ENCODE measurements around the gene TTC34.
"Not testable (repeated sequence)": the region's sequence is repeated elsewhere in the genome, so short reads cannot be mapped to it uniquely, and the experiment has no call there.

Gene TTC34

DNA sequence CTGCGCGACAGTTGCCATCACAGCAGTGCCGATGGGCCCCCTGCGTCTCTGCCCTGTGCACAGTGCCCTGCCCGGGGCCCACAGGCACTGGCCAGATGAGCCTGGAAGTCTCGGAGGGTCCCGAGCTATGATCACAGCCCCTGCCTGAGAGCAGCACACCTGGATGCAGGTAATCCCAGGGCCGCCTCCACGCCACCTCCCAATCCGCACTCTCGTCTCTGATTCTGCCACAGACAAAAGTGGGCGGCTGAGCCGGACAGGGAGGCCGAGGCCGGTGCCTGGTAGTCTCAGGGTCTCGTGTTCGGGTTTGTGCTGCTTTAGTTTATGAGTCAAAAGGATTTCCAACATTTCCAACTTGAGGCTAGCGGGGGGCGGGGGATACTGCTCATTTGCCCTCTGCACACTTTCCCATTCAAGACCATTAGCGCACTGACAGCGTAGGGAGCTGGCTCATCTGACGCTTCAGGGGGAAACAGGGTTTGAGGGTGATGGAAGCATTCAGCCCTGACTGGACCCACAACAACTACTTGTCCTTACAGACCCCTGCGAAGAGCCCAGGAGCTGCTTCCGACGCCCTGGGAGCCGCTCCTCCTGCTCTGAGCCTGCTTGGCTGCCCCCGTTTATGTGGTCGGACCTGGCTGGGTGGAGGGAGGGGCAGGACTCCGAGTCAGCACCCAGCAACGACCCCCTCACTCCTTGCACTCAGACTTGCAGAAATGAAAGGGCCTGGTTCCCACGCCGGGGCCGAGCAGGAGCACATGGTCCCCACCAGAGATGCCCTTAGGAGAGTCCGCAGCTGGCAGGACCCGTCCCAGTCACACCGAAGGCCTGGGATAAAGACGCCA, 1.8 kb upstream of the TTC34 start:
- no peaks in the 10 kb centered on the region for H3K36me3 ChIP-seq (ENCODE audit: control insufficient read depth, insufficient read depth, low read length)
- no peak overlapping the region for H3K4me3 ChIP-seq (ENCODE audit: extremely low read depth, insufficient read depth, low read length, poor library complexity, severe bottlenecking)
- H3K9me3 ChIP-seq (ENCODE audit: control insufficient read depth, low read length), result peaks cover 28% of the 10 kb centered on the region
- no peak overlapping the region for H3K27ac ChIP-seq (ENCODE audit: low read depth, low read length, severe bottlenecking)
- 85 to 90% methylated on average over 27 to 30 of the region's 37 CpGs for WGBS, 2 experiments (ENCODE audit: insufficient coverage in 2 of 2)
- H3K4me1 ChIP-seq (ENCODE audit: control insufficient read depth, insufficient read depth, low read length, poor library complexity, severe bottlenecking), result no peaks in the 10 kb centered on the region

DNA sequence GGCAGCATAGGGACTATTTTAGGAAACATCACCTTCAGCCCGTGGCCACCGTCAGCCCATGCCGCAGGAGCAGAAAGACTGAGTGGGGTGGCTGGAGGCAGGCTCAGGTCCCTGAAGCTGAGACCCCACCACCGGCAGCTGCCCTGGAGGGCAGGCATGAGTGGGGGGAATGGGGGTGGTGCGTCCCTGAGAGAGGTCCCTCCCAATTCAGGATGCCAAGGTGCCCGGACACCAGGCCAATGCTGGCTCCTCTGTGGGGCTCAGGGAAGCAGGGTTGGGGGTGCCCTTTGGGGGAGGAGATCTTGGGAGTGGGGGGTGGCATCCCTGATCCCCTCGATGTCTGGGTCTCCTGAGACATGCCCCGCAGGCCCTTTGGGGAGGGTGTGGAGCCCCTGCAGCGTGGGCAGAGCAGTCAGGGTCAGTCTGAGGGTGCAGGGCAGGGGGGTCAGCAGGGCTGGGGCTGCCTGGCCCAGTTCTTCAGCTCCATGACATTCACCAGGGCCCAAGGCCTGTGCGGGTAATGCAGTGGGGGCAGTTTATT, 998 bp upstream of the TTC34 start:
- 84 to 89% methylated on average over 4 to 5 of the region's 10 CpGs for WGBS, 2 experiments (ENCODE audit: insufficient coverage in 2 of 2)
- H3K9me3 ChIP-seq (ENCODE audit: control insufficient read depth, low read length), result peaks cover 20% of the 10 kb centered on the region
- H3K27ac ChIP-seq (ENCODE audit: low read depth, low read length, severe bottlenecking), result no peak overlapping the region
- H3K4me3 ChIP-seq (ENCODE audit: extremely low read depth, insufficient read depth, low read length, poor library complexity, severe bottlenecking), result no peak overlapping the region
- no peaks in the 10 kb centered on the region for H3K4me1 ChIP-seq (ENCODE audit: control insufficient read depth, insufficient read depth, low read length, poor library complexity, severe bottlenecking)
- H3K36me3 ChIP-seq (ENCODE audit: control insufficient read depth, insufficient read depth, low read length), result no peaks in the 10 kb centered on the region

DNA sequence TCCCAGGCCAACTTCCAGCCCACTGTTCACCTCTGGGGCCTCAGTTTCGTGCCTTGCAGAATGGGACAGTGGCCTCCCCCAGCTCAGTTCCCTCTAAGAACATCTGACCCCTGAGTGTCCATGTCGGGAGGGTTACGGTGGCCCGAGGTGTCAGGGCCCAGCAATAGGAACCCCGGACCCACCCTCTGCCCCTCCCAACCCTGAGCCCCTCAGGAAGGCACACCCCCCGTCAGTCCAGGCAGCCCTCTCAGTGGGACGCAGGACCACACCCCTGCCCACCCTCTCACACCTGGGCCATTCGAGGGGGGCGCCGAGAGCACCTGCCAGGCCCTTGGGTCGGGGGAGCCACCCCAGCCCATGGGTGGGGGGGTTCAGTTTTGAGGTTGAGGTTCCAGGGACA, 447 bp downstream of the TTC34 start:
- Histone ChIP-seq H3K36me3 (ENCODE audit: control insufficient read depth, insufficient read depth, low read length) (no peaks in the 10 kb centered on the region), H3K9me3 (ENCODE audit: control insufficient read depth, low read length) (peaks cover 20% of the 10 kb centered on the region), H3K27ac (ENCODE audit: low read depth, low read length, severe bottlenecking) (no peak overlapping the region), H3K4me1 (ENCODE audit: control insufficient read depth, insufficient read depth, low read length, poor library complexity, severe bottlenecking) (no peaks in the 10 kb centered on the region), H3K4me3 (ENCODE audit: extremely low read depth, insufficient read depth, low read length, poor library complexity, severe bottlenecking) (no peak overlapping the region)
- 66 to 90% methylated on average over 3 to 4 of the region's 11 CpGs for WGBS, 2 experiments (ENCODE audit: insufficient coverage in 2 of 2)

GRCh38 chr1:2800664-2801045, 838 bp downstream of the TTC34 start:
- H3K36me3 ChIP-seq (ENCODE audit: control insufficient read depth, insufficient read depth, low read length), result no peaks in the 10 kb centered on the region
- H3K9me3 ChIP-seq (ENCODE audit: control insufficient read depth, low read length), result peaks cover 23% of the 10 kb centered on the region
- no peak overlapping the region for H3K27ac ChIP-seq (ENCODE audit: low read depth, low read length, severe bottlenecking)
- 80 to 81% methylated on average over 10 of the region's 12 CpGs for WGBS, 2 experiments (ENCODE audit: insufficient coverage in 2 of 2)
- H3K4me1 ChIP-seq (ENCODE audit: control insufficient read depth, insufficient read depth, low read length, poor library complexity, severe bottlenecking), result no peaks in the 10 kb centered on the region
- no peak overlapping the region for H3K4me3 ChIP-seq (ENCODE audit: extremely low read depth, insufficient read depth, low read length, poor library complexity, severe bottlenecking)

DNA sequence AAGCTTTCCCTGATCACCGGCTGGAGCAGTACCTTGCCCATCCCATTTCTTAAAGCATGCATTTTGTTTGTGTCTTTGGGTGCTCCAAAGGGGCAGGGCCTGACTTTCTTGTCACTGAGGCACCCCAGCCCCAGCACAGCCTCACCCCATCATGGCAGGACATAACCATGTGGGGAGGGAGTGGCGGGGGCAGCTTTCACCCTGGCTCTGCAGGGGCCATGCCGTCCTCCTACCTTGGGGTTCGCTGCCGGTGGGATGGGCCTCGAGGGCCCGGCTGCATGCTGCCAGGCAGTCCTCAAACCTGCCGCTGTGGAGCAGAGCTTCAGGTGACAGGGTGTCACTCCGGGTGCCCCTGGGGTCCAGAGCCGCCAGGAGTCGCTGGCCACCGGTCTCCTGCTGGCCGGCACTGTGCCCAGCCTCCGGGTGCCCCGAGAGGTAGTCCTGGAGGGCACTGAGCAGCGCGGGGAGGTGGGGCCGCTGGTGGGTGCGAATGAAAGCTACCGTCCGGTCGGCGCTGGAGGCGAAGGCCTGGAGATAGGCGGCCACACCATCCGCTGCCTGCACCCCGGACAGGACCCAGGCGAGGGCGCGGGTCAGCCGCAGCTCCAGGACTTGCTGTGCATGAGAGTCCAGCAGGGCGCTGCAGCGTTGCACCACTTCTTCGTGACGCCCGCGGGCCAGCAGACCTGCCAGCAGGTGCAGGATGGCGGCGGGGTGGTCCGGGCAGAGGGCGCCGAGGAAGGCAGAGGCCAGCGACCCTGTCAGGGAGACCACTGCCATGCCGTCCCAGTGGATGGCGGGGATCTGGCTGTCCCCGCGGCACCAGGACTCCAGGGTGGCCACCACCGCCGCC, 1.5 kb downstream of the TTC34 start:
- 90 to 91% methylated on average over 40 to 47 of the region's 49 CpGs for WGBS, 2 experiments (ENCODE audit: insufficient coverage in 2 of 2)
- Histone ChIP-seq H3K9me3 (ENCODE audit: control insufficient read depth, low read length) (peaks cover 29% of the 10 kb centered on the region), H3K4me3 (ENCODE audit: extremely low read depth, insufficient read depth, low read length, poor library complexity, severe bottlenecking) (no peak overlapping the region), H3K4me1 (ENCODE audit: control insufficient read depth, insufficient read depth, low read length, poor library complexity, severe bottlenecking) (no peaks in the 10 kb centered on the region), H3K36me3 (ENCODE audit: control insufficient read depth, insufficient read depth, low read length) (no peaks in the 10 kb centered on the region), H3K27ac (ENCODE audit: low read depth, low read length, severe bottlenecking) (no peak overlapping the region)

DNA sequence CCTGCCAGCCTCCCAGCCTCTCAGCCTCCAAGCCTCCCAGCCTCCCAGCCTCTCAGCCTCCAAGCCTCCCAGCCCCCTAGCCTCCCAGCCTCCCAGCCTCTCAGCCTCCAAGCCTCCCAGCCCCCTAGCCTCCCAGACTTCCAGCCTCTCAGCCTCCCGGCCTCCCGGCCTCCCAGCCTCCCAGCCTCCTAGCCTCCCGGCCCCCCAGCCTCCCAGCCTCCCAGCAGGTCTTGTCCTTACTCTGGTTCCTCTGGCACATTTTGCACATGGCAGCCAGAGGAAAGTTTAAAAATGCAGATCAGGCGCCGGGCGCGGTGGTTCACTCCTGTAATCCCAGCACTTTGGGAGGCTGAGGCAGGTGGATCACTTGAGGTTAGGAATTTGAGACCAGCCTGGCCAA, 2.5 kb downstream of the TTC34 start:
- not testable (repeated sequence) for H3K4me1 ChIP-seq (ENCODE audit: control insufficient read depth, insufficient read depth, low read length, poor library complexity, severe bottlenecking); H3K27ac ChIP-seq (ENCODE audit: low read depth, low read length, severe bottlenecking); H3K4me3 ChIP-seq (ENCODE audit: extremely low read depth, insufficient read depth, low read length, poor library complexity, severe bottlenecking); H3K36me3 ChIP-seq (ENCODE audit: control insufficient read depth, insufficient read depth, low read length)
- 88% methylated on average over 6 of the region's 7 CpGs; no CpG with 5 or more reads in 1 of the 2 experiments for WGBS, 2 experiments (ENCODE audit: insufficient coverage in 2 of 2)
- H3K9me3 ChIP-seq (ENCODE audit: control insufficient read depth, low read length), result peaks cover 34% of the 10 kb centered on the region

DNA sequence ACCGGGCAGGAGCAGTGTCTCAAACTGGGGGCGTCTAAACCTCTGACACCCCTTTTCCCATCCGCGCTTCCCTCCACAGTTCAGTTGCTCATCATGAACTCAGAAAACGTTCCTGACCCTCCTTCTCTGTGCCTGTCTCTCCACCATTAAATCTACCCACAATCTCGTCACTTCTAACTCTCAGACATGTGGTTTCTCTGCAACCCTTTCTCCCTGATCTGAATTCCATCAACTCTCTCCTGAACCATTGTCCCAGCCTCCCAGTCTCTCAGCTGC, 3.8 kb downstream of the TTC34 start:
- H3K36me3 ChIP-seq (ENCODE audit: control insufficient read depth, insufficient read depth, low read length), result no peaks in the 10 kb centered on the region
- H3K9me3 ChIP-seq (ENCODE audit: control insufficient read depth, low read length), result peaks cover 39% of the 10 kb centered on the region
- H3K27ac ChIP-seq (ENCODE audit: low read depth, low read length, severe bottlenecking), result no peak overlapping the region
- no peak overlapping the region for H3K4me3 ChIP-seq (ENCODE audit: extremely low read depth, insufficient read depth, low read length, poor library complexity, severe bottlenecking)
- WGBS, 2 experiments (ENCODE audit: insufficient coverage in 2 of 2), result 76 to 85% methylated on average over 6 of the region's 6 CpGs
- H3K4me1 ChIP-seq (ENCODE audit: control insufficient read depth, insufficient read depth, low read length, poor library complexity, severe bottlenecking), result no peaks in the 10 kb centered on the region

DNA sequence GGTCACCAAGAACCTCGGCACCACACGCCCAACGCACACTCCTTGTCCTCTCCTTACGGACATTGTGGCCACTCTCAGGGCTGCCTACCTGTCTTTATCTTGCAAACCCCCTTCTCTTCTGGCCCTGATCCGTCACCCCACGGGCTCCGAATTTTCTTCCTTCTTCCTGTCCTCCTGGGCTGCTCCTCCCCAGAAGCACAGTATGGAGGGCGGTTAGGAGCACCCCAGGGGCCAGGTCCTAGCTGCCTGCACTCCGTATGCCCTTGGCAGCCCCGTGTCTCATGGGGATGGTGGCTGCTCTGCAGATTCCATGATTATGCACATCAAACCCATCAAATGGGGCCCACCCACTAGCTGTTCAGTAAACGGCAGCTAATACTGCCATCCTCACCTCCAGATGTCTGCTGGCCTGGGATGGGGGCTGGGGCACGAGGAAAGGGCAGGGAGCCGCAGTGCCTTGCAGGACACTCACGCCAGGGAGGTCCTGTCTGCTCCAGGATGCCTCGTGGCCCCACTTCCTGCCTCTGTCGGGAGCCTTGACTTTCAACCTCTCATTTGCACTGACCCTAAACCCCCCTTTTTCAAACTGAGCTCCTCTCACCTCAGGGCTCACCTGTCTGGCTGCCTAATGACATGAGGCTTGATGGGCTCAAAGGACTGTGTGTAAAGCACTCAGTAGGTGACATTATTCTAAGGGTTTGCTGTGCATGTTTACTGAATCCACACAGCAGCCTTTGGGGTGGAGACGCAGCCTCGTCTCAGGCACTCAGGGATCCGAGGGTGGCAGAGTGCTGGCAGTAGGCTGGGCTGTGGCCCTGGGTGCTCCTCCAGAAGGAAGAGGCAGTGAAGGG, 4.4 kb downstream of the TTC34 start:
- H3K27ac ChIP-seq (ENCODE audit: low read depth, low read length, severe bottlenecking), result no peak overlapping the region
- H3K9me3 ChIP-seq (ENCODE audit: control insufficient read depth, low read length), result peaks cover 41% of the 10 kb centered on the region
- no peak overlapping the region for H3K4me3 ChIP-seq (ENCODE audit: extremely low read depth, insufficient read depth, low read length, poor library complexity, severe bottlenecking)
- WGBS, 2 experiments (ENCODE audit: insufficient coverage in 2 of 2), result 76 to 77% methylated on average over 18 to 19 of the region's 19 CpGs
- H3K36me3 ChIP-seq (ENCODE audit: control insufficient read depth, insufficient read depth, low read length), result no peaks in the 10 kb centered on the region
- H3K4me1 ChIP-seq (ENCODE audit: control insufficient read depth, insufficient read depth, low read length, poor library complexity, severe bottlenecking), result no peaks in the 10 kb centered on the region

- WGBS, 2 experiments (ENCODE audit: insufficient coverage in 2 of 2), result 59 to 65% methylated on average over 4 to 5 of the region's 6 CpGs
- H3K4me1 ChIP-seq (ENCODE audit: control insufficient read depth, insufficient read depth, low read length, poor library complexity, severe bottlenecking), result no peaks in the 10 kb centered on the region
- no peaks in the 10 kb centered on the region for H3K36me3 ChIP-seq (ENCODE audit: control insufficient read depth, insufficient read depth, low read length)
- no peak overlapping the region for H3K4me3 ChIP-seq (ENCODE audit: extremely low read depth, insufficient read depth, low read length, poor library complexity, severe bottlenecking)
- no peak overlapping the region for H3K27ac ChIP-seq (ENCODE audit: low read depth, low read length, severe bottlenecking)
- peaks cover 43% of the 10 kb centered on the region for H3K9me3 ChIP-seq (ENCODE audit: control insufficient read depth, low read length)
Observed at GRCh38 chr1:2795926-2796325, 5.6 kb downstream of the TTC34 start.

- H3K9me3 ChIP-seq (ENCODE audit: control insufficient read depth, low read length), result peaks cover 58% of the 10 kb centered on the region
Observed at GRCh38 chr1:2791027-2791760, 10.3 kb downstream of the TTC34 start.

More at GRCh38 chr1:2791027-2791760, 10.3 kb downstream of the TTC34 start:
- WGBS, 2 experiments (ENCODE audit: insufficient coverage in 2 of 2), result 82 to 84% methylated on average over 12 to 13 of the region's 18 CpGs
- H3K4me3 ChIP-seq (ENCODE audit: extremely low read depth, insufficient read depth, low read length, poor library complexity, severe bottlenecking), result no peak overlapping the region
- H3K36me3 ChIP-seq (ENCODE audit: control insufficient read depth, insufficient read depth, low read length), result no peaks in the 10 kb centered on the region
- H3K4me1 ChIP-seq (ENCODE audit: control insufficient read depth, insufficient read depth, low read length, poor library complexity, severe bottlenecking), result no peaks in the 10 kb centered on the region
- no peak overlapping the region for H3K27ac ChIP-seq (ENCODE audit: low read depth, low read length, severe bottlenecking)
